Measurements from ENCODE around the gene ATP5F1A.
"Not testable (repeated sequence)": the region's sequence is repeated elsewhere in the genome, so short reads cannot be mapped to it uniquely, and the experiment has no call there.

Gene ATP5F1A

DNA sequence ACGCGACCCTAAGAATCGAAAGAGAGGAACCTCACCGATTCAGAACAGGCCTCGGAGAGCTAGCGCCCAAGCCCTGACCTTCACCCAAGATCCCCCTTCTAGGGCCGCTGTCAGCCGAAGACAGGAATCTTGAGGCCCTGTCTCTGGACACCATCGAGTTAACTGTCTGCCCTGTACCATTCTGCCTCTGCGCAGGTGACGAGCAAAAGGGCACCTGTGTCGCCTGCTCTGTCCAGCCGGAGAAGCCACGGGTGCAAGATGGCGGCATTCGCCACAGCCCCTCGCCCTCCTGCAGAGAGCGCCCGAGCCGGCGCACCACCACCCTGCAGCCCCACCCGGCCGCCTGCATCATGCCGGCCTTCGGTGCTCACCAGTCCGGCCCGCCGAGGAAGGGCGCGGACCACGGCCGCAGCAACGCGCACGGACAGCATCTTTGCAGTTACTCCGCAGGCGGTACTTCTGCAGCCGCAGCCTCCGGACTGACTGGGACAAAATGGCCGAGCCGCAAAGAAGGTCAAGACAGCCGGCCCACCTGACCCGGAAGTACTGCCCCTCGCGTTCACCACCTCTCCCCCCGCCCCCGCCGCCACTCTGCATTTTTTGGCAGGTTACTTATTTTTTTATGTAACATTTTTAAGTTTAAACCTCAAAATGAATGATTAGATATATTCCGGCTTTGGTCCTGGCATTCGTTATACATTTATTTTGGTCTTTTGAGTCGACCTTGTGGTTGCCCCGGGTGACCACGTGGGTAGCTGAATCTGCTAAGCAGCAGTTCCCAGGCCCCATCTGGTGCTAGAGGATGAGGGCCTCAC, at the start of gene ATP5F1A:
TSS of gene ATP5F1A (minus strand) at position 496 of the 815 bp plus-strand sequence. CDS start at position 431, 65 bp downstream.
- DNase-seq (ENCODE audit: low read depth in 2 of 3, low spot score in 2 of 3), result peak; percentile 64 to 74 (median 65)

GRCh38 chr18:46141199-46141598, 43.1 kb upstream of the ATP5F1A start:
- no peak for DNase-seq (ENCODE audit: low read depth in 2 of 3, low spot score in 2 of 3)

GRCh38 chr18:46140173-46140572, 42.1 kb upstream of the ATP5F1A start:
- DNase-seq (ENCODE audit: low read depth in 2 of 3, low spot score in 2 of 3), result no peak

DNA sequence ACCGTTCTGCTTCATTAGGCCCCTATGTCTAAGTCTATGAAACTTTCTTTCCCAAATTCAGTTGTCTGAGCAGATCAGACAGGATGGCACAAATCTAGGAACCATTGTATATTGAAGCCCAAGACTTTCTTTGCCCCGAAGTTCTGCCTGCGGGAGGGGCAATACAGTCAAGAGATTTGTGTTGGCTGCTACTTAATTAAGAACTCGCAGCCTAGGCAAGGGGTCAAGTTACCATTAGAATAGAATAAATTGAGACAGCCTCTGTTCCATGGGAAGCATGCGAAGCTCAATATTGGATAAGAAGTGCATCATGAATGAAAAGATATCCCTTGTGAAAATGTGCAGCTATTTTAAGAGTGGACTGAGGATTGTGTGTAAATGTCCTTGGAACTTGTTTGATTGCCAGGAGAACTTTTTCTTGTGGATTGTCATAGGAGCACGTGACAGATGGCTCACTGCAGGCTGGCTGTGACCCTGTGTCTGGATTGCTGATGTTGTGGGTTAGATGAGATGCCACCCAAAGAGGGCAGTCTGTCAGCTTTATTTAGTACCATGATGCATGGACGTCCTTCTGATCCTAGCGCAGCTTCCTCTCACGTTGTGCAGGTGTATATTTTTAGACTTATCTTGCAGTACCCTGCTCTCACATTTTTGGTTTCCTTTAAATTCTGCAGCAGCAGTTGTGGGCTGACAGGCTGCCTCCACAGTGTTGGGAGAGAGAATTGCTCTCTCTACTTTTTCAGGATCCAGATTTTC, 37.0 kb upstream of the ATP5F1A start:
- DNase-seq (ENCODE audit: low read depth in 2 of 3, low spot score in 2 of 3), result no peak

DNA sequence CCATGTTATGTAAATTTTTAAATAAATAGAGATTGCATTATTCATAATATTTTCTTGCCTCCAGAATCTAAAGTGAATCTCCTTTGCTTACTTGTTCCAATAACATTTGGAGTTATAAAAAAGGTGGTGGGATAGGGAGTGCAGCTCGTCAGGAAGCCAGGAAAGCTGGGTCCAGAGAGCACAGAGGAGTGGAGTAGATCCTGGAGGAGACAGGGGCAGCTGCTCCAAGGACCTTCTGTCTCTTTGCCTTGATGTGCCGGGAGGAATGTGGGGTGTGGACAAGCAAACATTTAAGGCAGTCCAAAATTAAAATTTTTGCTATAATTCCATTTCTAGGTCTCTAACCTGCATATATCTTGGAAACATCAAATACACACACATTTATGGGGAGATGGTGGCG, 35.4 kb upstream of the ATP5F1A start:
- DNase-seq (ENCODE audit: low read depth in 2 of 3, low spot score in 2 of 3), result no peak

DNA sequence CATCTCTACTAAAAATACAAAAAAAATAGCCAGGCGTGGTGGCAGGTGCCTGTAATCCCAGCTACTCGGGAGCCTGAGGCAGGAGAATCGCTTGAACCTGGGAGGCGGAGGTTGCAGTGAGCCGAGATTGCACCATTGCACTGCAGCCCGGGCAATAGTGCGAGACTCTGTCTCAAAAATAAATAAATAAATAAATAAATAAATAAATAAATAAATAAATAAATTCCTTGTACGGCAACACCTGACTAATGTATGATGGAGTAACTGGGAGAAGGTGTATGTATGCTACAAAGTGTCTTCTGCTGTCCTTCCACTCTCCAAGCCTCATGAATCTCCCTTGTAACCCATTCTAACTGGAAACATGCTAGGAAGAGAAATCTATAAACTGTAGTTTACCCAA, 32.5 kb upstream of the ATP5F1A start:
- DNase-seq (ENCODE audit: low read depth in 2 of 3, low spot score in 2 of 3), result not testable (repeated sequence)

- no peak for DNase-seq (ENCODE audit: low read depth in 2 of 3, low spot score in 2 of 3)
These were observed 32.0 kb upstream of the ATP5F1A start for GRCh38 chr18:46130061-46130460.

GRCh38 chr18:46126625-46127024, 28.5 kb upstream of the ATP5F1A start:
- not testable (repeated sequence) for DNase-seq (ENCODE audit: low read depth in 2 of 3, low spot score in 2 of 3)

GRCh38 chr18:46113751-46114150, 15.7 kb upstream of the ATP5F1A start:
- DNase-seq (ENCODE audit: low read depth in 2 of 3, low spot score in 2 of 3), result no peak

- DNase-seq (ENCODE audit: low read depth in 2 of 3, low spot score in 2 of 3), result no peak
These were observed 12.3 kb upstream of the ATP5F1A start for GRCh38 chr18:46110406-46110805.

GRCh38 chr18:46109386-46109785, 11.3 kb upstream of the ATP5F1A start:
- no peak for DNase-seq (ENCODE audit: low read depth in 2 of 3, low spot score in 2 of 3)

DNA sequence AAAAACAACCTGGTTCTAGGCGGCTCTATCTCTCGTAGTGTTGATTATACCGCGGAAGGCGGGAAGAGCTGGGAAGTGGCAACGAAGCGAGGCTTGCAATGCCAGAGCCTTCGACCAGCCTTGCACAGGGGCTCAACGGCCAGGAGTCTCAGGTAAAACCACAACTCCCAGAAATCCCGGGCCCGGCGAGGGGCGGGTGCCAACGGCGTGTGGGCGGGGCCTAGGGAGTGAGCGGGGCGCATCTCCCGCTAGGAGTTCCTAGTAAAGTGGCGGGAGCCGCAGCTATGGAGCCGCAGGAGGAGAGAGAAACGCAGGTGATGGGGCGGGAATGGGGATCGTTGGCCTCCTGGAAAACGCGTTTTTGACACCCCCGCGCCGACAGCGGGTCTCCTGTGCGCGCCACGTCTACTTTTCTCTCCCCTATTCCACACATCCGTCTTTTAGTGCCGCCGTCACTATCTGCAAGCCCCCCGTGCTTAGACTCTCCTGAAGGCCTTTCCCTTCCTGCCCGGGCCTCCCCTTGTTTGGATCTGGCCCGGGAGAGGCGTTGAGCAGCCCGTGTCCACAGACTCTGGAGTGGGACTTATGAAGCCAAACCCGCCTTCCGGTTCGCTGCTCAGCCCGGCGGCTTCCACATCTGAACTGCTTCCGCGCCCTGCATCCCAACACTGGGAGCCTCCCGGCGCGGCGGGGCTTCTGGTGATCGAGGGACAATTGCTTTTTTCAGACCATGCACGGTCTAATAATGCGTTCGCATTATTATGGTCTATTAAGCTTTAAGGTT, 6.2 kb upstream of the ATP5F1A start, which contains the start of gene HAUS1:
TSS of gene HAUS1 (plus strand) at position 258 of the 784 bp plus-strand sequence. CDS start at position 285, 27 bp downstream.
- DNase-seq (ENCODE audit: low read depth in 2 of 3, low spot score in 2 of 3), result peak; percentile 68 to 72 (median 68)

- DNase-seq (ENCODE audit: low read depth in 2 of 3, low spot score in 2 of 3), result no peak
These were observed 1.4 kb upstream of the ATP5F1A start for GRCh38 chr18:46099463-46099862.

GRCh38 chr18:46098616-46098933, 479 bp upstream of the ATP5F1A start:
- DNase-seq (ENCODE audit: low read depth in 2 of 3, low spot score in 2 of 3), result peak in 1 of 3 experiments; percentile 32

DNA sequence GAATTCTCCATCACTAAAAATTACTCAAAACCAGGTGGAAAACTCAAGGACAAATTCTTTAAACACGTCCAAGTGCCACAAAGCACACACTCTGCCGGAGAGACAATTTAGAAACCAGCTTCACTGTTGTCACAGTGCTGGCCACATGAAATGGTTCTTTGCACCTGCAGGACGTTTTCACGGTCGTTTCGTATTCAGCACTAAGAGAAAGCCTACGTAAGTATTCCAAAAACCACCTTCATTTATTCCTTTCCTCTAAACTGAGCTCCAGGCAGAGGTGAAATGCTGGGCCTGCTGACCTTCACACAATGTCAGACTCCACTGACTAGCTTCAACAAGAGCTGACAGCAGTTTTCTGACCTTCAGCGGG, 680 bp downstream of the ATP5F1A start:
- DNase-seq (ENCODE audit: low read depth in 2 of 3, low spot score in 2 of 3), result no peak

GRCh38 chr18:46096651-46097300, 1.3 kb downstream of the ATP5F1A start:
- no peak for DNase-seq (ENCODE audit: low read depth in 2 of 3, low spot score in 2 of 3)

- no peak for DNase-seq (ENCODE audit: low read depth in 2 of 3, low spot score in 2 of 3)
These were observed 2.6 kb downstream of the ATP5F1A start for GRCh38 chr18:46095532-46095931.

DNA sequence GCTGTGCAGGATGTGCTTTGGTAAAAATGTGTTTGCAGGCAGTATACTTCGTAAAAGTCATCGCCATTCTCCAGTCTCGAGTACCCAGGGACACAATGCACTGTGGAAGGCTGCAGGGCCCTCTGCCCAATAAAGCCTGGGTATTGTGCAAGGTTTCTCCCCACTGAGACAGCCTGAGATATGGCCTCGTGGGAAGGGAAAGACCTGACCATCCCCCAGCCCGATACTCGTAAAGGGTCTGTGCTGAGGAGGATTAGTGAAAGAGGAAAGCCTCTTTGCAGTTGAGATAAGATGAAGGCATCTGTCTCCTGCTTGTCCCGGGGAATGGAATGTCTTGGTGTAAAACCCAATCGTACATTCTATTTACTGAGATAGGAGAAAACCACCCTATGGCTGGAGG, 9.6 kb downstream of the ATP5F1A start:
- DNase-seq (ENCODE audit: low read depth in 2 of 3, low spot score in 2 of 3), result not testable (repeated sequence)

DNA sequence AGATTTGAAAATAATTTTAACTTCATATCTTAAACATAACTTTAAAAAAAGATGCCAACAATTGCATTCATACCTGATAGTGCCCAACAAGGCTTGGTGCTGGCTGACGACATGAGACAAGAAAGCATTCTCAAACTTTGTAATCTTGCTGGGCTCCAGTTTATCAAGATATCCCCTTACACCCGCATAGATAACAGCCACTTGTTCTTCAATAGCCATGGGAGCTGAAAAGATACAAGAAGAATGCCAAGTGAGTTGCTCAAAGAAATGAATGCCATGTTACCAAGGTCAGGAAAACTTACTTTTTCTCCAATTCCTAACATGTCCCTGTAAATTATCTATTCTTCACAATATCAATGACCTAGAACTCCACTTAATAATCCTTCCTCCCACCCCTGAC, 13.7 kb downstream of the ATP5F1A start:
- DNase-seq (ENCODE audit: low read depth in 2 of 3, low spot score in 2 of 3), result no peak

DNA sequence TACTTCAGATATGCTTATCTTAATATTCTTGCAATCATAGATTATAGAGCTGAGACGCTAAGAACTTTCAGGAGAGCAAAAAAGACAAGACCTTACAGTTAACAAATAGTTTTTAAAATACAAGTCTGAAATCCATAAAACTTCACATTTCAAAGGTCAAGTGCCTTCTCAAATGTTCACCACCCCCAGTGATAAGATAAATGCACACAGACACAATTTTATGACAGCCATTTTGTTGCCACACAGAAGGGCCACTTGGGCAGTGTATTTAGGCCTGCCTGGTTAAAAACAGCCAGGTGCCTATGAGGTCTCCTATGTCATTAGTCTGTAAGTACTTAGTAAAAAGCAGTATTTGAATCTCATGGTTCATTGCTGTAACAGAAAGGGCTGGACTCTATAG, 17.9 kb downstream of the ATP5F1A start:
- DNase-seq (ENCODE audit: low read depth in 2 of 3, low spot score in 2 of 3), result no peak

DNA sequence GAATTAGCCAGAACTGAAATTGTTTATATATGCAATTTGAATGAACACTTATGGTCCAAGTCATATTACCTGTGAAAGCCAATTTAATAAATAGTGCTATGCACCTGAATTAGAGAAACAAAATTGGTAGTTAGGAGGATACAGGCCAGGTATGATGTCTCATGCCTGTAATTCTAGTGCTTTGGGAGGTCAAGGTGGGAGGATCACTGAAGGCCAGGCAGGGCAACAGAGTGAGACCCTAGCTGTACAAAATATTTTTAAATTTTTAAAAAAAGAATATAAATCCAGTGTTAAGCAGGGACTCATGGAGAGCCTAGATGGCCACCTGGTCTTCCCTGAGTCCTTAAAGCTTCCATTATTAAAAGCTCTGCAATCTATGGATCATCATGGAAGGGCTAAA, 18.8 kb downstream of the ATP5F1A start:
- no peak for DNase-seq (ENCODE audit: low read depth in 2 of 3, low spot score in 2 of 3)

Measured in activated CD8-positive, alpha-beta memory T cell treated with anti-CD3 and anti-CD28 coated beads for 48 hours (primary cell).